ENCODE data around the gene SDHB.

Gene SDHB

DNA sequence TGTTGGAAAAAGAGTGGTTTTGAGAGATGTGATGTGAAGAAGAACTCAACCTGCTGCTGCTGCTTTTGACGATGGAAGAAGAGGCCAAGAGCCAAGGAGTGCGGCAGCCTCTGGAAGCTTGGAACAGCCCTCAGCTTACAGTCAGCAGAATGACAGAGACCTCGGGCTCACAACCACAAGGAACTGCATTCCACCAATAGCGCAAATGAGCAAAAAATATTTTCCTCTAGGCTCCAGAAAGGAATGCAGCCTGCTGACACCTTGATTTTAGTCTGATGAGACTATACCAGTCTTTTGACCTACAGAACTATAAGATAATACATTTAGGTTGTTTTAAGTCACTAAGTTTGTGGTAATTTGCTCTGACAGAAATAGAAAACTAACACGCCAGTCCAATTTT, 10.2 kb downstream of the SDHB start:
- DNase-seq, result no peak

- DNase-seq, result no peak
Observed at GRCh38 chr1:17040135-17040534, 13.7 kb downstream of the SDHB start.

DNA sequence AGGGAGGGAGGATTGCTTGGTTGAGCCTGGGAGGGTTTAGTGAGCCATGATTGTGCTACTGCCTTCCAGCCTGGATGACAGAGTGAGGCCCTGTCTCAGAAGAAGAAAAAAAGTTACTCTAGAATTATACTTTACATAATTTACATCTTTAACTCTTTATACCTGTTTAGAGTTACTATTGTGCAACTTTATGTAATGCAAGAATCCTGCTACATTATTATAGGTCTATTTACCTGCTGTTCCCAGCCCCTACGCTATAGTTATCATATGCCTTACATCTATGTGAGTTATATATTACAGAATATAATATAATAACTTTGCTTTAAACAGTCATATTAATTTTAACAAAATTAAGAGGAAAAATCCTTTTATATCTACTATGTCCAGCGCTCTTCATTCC, 14.3 kb downstream of the SDHB start:
- DNase-seq, result no peak

DNA sequence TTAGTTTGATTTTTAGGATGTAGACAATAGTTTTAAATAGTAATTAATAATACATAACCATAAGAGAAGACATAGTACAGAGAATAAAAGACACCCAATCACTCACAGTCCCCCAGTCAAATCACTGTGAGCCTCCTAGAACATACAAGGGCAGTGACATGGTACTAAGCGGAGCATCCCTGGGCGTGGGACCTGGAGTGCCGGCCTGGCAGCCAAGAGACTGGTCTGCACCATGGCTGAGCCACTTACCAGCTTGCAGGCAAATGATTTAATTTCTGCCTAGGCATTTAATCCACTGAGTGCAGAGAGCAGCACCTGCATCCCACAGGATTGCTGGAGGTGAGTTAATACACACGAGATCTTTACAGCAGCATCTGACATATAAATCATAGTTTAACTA, 20.4 kb downstream of the SDHB start:
- DNase-seq, result no peak

DNA sequence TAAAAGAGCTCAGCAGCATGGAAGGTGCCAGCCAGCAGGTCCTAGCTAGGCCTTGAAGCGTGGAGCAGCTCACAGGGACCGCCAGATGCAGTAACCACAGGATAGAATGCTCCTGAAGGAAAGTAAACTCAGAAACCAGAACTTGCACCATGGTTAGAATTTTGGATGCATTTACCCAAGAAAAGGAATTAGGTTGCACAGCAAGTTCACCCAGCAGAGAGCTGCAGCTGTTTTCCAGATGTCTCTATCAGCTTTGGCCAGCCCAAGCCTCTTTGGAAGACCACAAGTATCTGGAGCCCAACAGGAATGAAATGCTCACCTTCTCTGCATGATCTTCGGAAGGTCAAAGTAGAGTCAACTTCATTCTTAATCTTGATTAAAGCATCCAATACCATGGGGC, 21.1 kb downstream of the SDHB start:
- no peak for DNase-seq

GRCh38 chr1:17031436-17031835, 22.4 kb downstream of the SDHB start:
- DNase-seq, result no peak

DNA sequence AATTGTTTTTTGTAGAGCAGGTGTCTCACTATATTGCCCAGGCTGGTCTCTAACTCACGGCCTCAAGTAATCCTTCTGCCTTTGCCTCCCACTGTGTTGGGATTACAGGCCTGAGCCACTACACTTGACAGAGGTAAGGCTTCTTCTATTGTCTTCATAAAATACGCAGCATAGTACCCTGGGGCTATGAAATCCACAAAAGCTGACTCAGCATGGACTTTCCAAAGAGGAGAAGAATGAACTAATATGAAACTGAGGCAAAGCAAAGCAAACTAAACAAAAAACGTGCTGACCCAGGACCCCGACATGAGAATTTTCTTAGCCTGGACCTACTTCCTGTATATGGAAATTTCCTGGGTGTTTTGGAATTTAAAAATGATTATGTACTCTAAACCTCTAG, 23.6 kb downstream of the SDHB start:
- no peak for DNase-seq

DNA sequence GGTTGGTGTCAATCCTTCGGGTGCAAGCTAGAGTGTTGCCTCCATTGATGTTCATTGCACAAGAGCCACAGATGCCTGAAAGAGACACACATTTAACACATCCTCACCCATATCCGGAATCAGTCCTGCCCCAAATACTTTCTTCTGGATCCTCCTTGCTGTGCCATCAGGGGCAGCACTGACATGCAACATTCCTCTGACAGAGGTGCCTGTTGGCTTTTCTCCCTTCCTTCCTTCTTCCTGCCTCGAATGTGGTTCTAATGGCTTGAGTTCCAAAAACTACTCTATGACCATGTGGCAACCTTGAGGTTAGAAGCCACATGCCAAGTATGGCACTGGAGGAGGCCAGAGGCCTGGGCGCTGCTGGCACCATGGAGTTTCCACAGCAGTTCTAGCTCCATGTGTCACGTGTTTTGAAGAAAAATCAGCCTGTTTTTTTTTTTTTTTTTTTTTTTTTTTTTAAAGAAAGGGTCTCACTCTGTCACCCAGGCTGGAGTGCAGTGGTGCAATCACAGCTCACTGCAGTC, 25.1 kb downstream of the SDHB start:
- no peak for DNase-seq

DNA sequence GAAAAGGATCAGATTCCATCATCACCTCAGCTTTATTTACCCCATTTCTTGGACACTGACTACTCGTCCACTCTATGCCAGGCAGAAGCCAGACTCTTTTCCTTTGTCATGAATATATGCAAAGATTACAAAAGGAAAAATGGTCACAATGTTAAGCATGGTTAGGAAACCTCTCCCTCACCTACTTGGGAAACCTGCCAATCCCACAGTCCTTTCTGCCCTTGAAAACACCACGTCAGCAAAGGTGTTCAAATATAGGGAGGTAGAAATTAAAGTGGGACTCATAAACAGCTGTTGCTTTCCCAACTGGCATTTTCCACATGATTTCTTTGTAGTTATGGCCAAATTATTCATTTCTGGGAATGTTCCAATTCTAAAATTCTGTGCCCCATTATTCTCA, 25.9 kb downstream of the SDHB start:
- DNase-seq, result no peak

DNA sequence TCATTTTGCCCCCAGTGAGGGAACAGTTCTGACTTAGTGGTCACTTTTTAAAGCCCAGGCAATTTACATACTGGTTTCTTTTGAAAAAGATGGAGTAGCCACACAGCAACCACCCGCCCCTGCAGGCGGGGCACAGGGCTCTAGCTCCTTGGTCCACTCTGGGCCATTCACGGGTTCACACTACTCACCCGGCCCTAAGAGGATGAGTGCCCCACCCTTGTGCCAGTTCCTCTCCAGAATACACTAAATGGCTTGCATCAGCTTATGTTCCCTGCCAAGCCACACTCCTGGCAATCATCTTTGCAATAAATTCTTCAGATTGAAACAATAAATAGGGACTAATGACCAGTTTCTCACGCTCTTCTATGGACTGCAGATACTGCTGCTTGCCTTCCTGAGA, 26.4 kb downstream of the SDHB start:
- no peak for DNase-seq

DNA sequence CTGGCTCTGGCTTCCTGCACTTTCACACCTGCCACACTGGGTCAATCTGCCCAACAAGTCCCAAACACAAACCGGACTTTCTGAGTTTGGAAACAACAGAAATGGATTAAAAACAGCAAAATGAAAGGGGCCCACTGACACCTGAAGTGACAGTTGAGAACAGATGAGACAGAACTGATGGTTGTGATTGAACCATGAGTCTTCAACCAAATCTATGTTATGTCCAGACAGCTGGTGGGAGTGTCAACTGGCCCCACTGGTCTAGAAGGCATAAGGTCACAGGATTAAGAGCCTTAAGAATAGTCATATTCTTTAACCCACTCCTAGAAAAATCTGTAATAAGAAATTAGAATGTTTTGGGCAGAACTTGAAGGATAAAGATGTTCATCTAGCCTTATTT, 29.1 kb downstream of the SDHB start:
- no peak for DNase-seq

DNA sequence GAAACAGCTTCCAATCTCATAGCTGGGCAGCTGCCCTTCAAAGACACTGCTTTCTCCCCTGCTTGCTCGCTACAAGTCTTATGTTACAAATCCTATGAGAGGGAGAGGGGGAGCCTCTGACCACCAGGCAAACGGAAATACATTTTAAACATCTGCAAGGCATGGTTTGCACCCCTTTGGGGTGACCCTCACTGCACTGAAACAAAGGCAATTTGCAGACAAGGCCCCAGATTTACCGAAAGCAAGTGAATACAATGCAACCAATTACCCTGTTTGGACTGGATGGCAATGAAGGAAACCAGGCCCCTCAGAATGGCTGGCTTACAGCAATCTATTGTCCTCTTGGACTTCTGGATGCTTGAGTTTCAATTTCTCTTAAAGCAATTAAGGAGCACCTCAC, 30.3 kb downstream of the SDHB start:
- no peak for DNase-seq

DNA sequence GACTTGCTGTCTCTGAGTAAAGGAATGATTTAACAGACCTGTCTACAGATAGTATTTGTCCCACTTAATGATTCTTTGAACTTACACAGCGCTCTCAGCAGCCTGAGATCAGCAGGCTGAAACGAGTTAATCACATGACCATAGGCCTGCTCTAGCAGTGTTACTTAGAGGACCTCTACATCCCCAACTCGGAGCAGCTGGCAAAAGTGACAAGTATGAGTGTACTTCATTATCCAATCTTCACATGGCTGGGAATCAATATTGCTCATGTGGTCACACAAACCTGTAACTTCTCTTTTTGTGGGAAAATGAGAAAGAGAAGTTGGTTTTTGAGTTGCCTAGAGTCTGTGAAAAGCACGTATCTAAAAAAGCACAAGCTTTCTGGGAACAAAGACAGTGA, 30.7 kb downstream of the SDHB start:
- no peak for DNase-seq

DNA sequence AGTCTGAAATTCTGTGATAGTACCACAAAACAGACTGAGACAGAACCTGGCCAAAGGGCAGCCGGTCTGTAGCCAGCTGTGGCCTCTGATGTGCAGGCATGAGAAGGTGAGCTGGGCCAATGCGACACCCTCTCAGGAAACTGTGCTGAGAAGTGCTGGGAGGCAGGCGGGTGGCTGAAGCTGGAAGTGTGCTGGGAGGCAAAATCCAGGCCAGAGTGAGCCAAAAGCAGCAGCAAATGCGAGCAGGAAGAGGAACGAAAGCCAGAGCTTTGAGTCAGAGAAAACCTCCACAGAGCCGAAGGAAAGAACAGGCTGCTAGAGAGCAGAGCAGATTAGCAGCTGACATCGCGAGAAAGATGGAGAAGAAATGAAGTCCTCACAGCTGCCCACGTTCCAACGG, 31.9 kb downstream of the SDHB start:
- DNase-seq, result no peak

GRCh38 chr1:17020502-17020901, 33.3 kb downstream of the SDHB start:
- DNase-seq, result no peak

- no peak for DNase-seq
Observed at GRCh38 chr1:17018849-17019248, 35.0 kb downstream of the SDHB start.

DNA sequence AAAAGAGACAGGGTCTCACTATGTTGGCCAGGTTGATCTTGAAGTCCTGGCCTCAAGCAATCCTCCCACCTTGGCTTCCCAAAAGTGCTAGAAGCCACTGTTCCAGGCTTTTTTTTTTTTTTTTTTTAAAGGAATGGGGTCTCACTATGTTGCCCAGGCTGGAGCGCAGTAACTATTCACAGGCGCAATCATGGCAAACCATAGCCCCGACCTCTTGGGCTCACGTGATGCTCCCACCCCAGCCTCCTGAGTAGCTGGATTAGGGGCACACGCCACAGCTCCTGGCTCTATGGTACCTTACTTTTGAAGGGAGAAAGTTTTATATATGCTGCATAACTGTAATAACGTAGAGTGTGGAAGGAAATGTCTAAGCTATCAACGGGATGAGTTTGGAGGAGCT, 36.4 kb downstream of the SDHB start:
- DNase-seq, result no peak

GRCh38 chr1:17016317-17016661, 37.5 kb downstream of the SDHB start:
- DNase-seq, result no peak

DNA sequence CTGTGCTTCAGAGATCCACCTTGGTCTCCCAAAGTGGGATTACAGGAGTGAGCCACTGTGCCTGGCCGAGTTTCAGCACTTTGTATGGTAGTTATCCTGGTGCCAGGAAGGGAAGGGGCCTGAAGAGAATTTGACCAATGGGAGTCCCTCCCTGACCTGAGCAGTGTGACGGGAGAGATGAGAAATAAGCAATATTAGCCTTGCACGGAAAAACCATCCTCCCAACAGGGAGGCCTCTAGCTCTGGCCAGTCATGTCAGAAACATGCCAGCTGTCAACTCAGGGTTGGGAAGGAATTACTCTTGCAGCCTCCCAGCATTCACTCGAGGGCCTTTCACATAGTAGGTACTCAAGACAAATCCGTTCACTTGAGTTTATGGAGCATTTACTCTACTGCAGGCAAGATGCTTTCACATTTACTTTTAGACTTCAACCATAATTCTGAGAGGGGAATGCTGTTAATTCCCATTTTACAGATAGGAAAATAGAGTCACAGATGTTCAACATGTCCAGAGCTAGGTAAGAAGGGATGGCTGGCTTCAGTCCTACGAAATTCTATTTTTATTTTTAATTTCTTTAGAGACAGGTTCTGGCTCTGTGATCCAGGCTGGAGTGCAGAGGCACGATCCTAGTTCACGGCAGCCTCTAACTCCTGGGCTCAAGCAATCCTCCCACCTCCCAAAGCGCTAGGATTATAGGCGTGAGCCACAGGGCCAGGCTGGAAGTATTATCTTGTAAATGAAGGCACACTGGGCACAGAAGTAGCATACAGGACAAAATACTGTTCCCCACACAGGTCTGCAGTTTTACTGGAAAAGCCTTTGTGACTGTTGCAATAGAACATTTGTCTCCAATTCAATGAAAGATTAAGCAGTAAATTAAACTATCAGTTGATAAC, 38.9 kb downstream of the SDHB start:
- no peak for DNase-seq

DNA sequence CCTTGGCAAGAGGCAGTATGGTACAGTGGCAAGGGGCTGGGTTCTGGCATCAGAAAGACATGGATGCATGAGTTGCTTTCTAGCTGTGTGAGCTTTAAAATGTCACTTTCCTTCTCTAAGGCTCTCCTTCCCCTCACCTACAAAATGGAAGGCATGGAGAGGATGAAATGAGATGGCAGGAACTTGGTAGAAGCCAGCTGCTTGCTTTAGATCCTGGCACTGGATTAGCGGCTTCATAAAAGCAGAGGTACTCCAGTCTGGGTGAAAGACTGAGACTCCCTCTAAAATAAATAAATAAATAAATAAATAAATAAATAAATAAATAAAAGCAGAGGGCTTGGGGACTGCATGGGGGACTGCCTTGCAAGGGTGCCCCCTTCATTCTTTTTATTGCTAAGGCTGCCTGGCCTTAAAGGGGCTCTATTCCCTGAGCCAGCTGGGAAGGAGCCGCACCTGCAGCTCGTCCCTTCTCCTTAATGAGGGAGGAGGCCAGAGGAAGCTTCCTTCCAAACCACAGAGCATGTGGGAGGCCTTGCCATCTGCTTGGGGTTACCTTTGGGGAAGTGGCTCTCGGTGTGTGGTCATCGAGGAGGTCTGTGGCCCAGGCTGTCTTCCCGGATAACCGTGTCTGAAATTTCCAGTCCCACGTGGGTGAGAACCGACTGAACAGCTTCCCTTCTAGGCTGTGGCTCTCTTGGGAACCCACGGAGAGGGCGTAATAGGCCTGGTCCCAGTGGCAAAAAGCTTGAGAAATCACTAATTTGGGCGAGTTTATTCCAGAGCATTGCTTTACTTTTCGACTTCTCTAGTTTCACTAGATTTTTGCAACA, 40.1 kb downstream of the SDHB start:
- peak; percentile 77 to 81 for DNase-seq

DNA sequence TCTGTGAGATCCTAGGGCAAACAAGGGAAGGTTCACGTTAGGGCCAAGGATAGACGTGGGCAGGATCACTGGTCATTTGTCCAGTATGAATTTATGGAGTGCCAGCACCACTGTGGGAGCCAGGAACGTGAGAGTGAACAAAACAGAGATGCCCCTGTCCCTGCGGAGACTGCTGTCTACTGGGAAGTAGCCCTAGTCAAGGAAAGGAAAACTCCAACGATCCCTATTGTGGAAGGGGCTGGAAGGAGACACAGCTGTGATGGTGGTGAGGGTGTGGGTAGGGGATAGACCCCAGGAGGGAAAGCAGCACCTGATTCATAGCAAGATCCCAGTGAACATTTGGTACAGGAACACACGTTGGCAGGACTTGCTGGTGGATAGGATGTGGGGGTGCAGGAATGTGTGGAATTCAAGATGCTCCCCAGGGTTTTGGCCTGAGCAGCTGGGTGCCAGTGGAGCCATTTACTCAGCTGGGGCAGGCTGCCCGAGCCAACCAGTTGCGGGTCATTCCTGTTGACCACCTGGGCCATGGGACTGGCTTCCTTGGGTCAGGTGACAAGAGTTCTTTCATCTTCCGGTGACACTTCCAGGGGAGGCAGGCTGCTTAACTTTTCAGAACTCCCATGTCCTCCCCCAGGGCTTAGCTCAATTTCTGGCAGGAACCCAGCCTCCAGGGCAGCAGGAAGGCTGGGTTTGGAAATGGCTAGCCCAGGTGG, 40.9 kb downstream of the SDHB start:
- no peak for DNase-seq

DNA sequence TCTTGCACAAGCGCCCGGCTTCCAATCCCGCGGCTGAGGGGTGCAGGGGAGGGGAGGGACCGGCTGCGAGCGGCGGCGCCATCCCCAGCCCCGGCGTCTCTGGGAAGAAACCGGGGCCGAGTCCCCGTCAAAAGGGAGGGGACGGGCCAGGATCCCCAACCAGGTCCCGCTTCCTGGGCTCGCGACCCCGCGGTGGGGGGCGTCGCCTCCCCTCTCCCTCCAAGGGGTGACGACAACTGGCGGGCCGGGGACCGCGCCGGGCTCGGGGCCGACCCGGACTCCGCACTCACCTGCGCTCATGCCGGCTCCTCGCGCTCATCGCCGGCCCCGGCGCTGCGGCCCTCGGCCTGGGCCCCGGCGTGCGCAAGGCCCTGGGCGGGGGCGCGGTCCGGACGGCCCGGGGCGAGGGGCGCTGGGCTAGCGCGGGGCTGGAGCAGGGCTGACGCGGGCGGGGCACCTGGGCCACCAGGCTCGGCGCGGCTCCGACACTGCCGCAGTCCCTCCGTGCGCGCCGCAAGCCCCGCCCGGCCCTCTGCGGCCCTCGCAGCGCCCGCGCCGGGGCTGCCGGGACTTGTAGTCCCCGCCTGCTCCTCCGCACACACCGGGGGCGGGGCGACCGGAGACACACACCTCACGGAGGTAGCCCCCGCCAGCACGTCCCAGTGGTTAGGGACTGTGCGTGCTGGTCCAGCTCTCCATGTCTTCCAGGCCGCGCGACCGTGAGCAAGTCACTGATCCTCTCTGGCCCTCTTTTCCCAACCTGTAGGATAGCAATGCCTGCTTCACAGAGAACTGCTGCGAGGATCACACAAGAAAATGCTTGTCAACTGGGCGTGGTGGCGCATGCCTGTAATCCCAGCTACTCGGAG, 42.2 kb downstream of the SDHB start, which contains the start of gene ATP13A2:
Gene ATP13A2 (minus strand): TSS at position 490 of the 869 bp plus-strand sequence. CDS start 190 bp downstream, at position 300.
- DNase-seq, result peak; percentile 51 to 62
